ENCODE measurements around the gene STH.
"Not testable (repeated sequence)": the region's sequence is repeated elsewhere in the genome, so short reads cannot be mapped to it uniquely, and the experiment has no call there.

STH gene

DNA sequence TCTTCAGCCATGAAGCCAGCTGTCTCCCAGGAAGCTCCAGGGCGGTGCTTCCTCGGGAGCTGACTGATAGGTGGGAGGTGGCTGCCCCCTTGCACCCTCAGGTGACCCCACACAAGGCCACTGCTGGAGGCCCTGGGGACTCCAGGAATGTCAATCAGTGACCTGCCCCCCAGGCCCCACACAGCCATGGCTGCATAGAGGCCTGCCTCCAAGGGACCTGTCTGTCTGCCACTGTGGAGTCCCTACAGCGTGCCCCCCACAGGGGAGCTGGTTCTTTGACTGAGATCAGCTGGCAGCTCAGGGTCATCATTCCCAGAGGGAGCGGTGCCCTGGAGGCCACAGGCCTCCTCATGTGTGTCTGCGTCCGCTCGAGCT is 14.1 kb downstream of the STH start:
- DNase-seq (ENCODE audit: extremely low read depth, low read depth) = no peak
- TF ChIP-seq CTCF (IDR thresholded peaks at IDR 0.05; ENCODE audit: low read depth, low read length) = no peak

DNA sequence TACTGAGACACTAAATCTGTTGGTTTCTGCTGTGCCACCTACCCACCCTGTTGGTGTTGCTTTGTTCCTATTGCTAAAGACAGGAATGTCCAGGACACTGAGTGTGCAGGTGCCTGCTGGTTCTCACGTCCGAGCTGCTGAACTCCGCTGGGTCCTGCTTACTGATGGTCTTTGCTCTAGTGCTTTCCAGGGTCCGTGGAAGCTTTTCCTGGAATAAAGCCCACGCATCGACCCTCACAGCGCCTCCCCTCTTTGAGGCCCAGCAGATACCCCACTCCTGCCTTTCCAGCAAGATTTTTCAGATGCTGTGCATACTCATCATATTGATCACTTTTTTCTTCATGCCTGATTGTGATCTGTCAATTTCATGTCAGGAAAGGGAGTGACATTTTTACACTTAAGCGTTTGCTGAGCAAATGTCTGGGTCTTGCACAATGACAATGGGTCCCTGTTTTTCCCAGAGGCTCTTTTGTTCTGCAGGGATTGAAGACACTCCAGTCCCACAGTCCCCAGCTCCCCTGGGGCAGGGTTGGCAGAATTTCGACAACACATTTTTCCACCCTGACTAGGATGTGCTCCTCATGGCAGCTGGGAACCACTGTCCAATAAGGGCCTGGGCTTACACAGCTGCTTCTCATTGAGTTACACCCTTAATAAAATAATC is 14.6 kb downstream of the STH start:
- no peak for TF ChIP-seq CTCF (IDR thresholded peaks at IDR 0.05; ENCODE audit: low read depth, low read length)
- no peak for DNase-seq (ENCODE audit: extremely low read depth, low read depth)

DNA sequence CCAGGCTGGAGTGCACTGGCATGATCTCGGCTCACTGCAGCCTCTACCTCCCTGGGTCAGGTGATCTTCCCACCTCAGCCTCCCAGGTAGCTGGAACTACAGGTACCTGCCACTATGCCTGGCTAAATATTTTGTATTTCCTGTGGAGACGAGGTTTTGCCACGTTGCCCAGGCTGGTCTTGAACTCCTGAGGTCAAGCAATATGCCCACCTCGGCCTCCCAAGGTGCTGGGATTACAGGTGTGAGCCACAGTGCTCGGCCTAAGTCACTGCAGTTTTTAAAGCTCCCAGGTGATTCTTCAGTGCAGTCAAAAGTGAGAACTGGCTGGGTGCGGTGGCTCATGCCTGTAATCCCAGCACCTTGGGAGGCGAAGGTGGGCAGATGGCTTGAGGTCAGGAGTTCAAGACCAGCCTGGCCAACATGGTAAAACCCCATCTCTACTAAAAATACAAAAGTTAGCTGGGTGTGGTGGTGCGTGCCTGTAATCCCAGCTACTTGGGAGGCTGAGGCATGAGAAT is 20.4 kb downstream of the STH start:
- not testable (repeated sequence) for DNase-seq (ENCODE audit: extremely low read depth, low read depth)

- DNase-seq (ENCODE audit: extremely low read depth, low read depth) = no peak
- TF ChIP-seq CTCF (IDR thresholded peaks at IDR 0.05; ENCODE audit: low read depth, low read length) = no peak
These were observed 21.1 kb downstream of the STH start for GRCh38 chr17:46020023-46020761.

DNA sequence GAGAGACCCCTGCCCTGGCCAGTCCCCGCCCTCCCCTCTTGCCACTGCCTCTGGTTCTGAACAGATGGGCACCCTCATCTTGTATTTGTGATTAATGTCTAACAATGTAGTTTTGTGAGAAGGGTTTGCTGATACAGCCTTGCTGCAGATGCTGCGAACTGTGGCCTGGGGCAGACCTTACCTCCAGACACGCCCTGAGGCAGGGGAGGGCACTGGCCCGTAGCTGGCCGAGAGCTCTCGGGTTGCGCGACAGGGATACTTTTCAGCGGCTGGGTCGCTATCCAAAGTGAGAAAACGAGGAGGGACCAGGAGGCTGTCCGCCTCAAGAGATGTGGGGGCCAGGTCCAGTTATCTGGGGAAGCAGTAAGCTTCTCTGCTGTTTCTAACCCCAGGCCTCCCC is 21.9 kb downstream of the STH start:
- no peak for TF ChIP-seq CTCF (IDR thresholded peaks at IDR 0.05; ENCODE audit: low read depth, low read length)
- no peak for DNase-seq (ENCODE audit: extremely low read depth, low read depth)

- DNase-seq (ENCODE audit: extremely low read depth, low read depth) = not testable (repeated sequence)
These were observed 24.3 kb downstream of the STH start for GRCh38 chr17:46023366-46023765.

DNA sequence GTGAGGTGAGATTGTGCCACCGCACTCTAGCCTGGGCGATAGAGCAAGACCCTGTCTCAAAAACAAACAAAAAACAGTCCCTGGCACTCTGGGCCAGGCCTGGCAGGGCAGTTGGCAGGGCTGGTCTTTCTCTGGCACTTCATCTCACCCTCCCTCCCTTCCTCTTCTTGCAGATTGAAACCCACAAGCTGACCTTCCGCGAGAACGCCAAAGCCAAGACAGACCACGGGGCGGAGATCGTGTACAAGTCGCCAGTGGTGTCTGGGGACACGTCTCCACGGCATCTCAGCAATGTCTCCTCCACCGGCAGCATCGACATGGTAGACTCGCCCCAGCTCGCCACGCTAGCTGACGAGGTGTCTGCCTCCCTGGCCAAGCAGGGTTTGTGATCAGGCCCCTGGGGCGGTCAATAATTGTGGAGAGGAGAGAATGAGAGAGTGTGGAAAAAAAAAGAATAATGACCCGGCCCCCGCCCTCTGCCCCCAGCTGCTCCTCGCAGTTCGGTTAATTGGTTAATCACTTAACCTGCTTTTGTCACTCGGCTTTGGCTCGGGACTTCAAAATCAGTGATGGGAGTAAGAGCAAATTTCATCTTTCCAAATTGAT is 24.8 kb downstream of the STH start:
- DNase-seq (ENCODE audit: extremely low read depth, low read depth) = no peak
- no peak for TF ChIP-seq CTCF (IDR thresholded peaks at IDR 0.05; ENCODE audit: low read depth, low read length)

DNA sequence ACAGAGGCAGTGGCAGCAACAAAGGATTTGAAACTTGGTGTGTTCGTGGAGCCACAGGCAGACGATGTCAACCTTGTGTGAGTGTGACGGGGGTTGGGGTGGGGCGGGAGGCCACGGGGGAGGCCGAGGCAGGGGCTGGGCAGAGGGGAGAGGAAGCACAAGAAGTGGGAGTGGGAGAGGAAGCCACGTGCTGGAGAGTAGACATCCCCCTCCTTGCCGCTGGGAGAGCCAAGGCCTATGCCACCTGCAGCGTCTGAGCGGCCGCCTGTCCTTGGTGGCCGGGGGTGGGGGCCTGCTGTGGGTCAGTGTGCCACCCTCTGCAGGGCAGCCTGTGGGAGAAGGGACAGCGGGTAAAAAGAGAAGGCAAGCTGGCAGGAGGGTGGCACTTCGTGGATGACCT is 25.5 kb downstream of the STH start:
- no peak for TF ChIP-seq CTCF (IDR thresholded peaks at IDR 0.05; ENCODE audit: low read depth, low read length)
- no peak for DNase-seq (ENCODE audit: extremely low read depth, low read depth)

All from AG09319 (cell line).